Measurements from ENCODE around the gene ADI1. TPM values are rescaled to one million over a fixed set of nuclear protein-coding genes. Genes with fewer than 3 reads are reported as not detected.
"Not testable (repeated sequence)": the region's sequence is repeated elsewhere in the genome, so short reads cannot be mapped to it uniquely, and the experiment has no call there.

ADI1 gene
- total and polyA plus RNA-seq, 7 experiments from 2014 or later, result 26.4 to 73.3 (median 39.6) TPM

- H3K4me1 Mint-ChIP-seq; H3K27ac ChIP-seq (ENCODE audit: low read depth, low read length); intact Hi-C loops (cut with micrococcal nuclease); H3K4me1 ChIP-seq (ENCODE audit: control insufficient read depth in 2 of 2, insufficient read depth in 2 of 2, low read length in 2 of 2); H3K4me3 ChIP-seq (ENCODE audit: low read length); H3K9me3 ChIP-seq (ENCODE audit: control insufficient read depth in 2 of 3, low read length in 3 of 3); H3K27me3 ChIP-seq (ENCODE audit: control insufficient read depth in 2 of 2, insufficient read depth in 2 of 2, low read length in 2 of 2); DNase-seq; H3K27me3 Mint-ChIP-seq; POLR2A ChIA-PET; H3K4me3 Mint-ChIP-seq; CTCF ChIA-PET; H3K27ac Mint-ChIP-seq; ATAC-seq; H3K9me3 Mint-ChIP-seq: not testable (repeated sequence)
- H3K36me3 Mint-ChIP-seq, result peaks cover 0 to 21% (median 12%) of the 10 kb centered on the region in 5 donors
- H3K36me3 ChIP-seq (ENCODE audit: control insufficient read depth in 2 of 3, insufficient read depth in 3 of 3, low read length in 3 of 3), result peaks cover 0 to 16% (median 2%) of the 10 kb centered on the region in 3 experiments
These were observed 26.9 kb downstream of the ADI1 start for GRCh38 chr2:3492475-3492787.

- no peak overlapping the region for H3K27ac Mint-ChIP-seq
- H3K4me3 ChIP-seq (ENCODE audit: low read length), result no peak overlapping the region
- DNase-seq, result no peak
- ATAC-seq, result no peak
- peaks cover 0 to 4% (median 0%) of the 10 kb centered on the region in 7 donors for H3K4me1 Mint-ChIP-seq
- H3K27ac ChIP-seq (ENCODE audit: low read depth, low read length), result no peak overlapping the region
- H3K4me3 Mint-ChIP-seq, result no peak overlapping the region
- peaks cover 0 to 11% (median 0%) of the 10 kb centered on the region in 3 experiments for H3K36me3 ChIP-seq (ENCODE audit: control insufficient read depth in 2 of 3, insufficient read depth in 3 of 3, low read length in 3 of 3)
- POLR2A ChIA-PET, result no interaction called here
- CTCF ChIA-PET, result no interaction called here
- no peaks in the 10 kb centered on the region for H3K27me3 ChIP-seq (ENCODE audit: control insufficient read depth in 2 of 2, insufficient read depth in 2 of 2, low read length in 2 of 2)
- peaks cover 0 to 15% (median 7%) of the 10 kb centered on the region in 5 donors for H3K36me3 Mint-ChIP-seq
- no peaks in the 10 kb centered on the region for H3K27me3 Mint-ChIP-seq
- intact Hi-C loops (cut with micrococcal nuclease), result no loop called here
- no peaks in the 10 kb centered on the region for H3K4me1 ChIP-seq (ENCODE audit: control insufficient read depth in 2 of 2, insufficient read depth in 2 of 2, low read length in 2 of 2)
- no peaks in the 10 kb centered on the region for H3K9me3 Mint-ChIP-seq
- no peaks in the 10 kb centered on the region for H3K9me3 ChIP-seq (ENCODE audit: control insufficient read depth in 2 of 3, low read length in 3 of 3)
These were observed 27.4 kb downstream of the ADI1 start for GRCh38 chr2:3491716-3492474.

DNA sequence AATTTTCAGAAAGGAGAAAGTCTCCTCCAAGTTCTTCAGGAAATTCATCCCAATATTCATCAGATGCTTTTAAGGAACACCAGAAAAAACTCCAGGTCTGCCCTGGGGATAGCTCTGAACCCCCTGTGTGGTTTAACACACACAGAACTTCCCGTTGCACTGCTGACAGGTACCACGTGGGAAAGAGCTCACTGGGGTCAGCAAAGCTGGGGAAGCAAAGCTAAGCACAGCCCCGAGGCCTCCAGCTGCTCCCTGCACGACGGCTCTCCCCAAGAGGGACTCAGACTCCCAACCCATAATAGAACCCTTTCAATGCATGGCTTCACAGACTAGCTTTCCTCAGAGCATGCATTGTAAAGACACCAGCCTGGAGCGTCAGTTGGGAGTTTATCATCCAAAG, 28.0 kb downstream of the ADI1 start:
- peaks cover 0 to 4% (median 0%) of the 10 kb centered on the region in 7 donors for H3K4me1 Mint-ChIP-seq
- H3K27ac Mint-ChIP-seq, result no peak overlapping the region
- Histone ChIP-seq H3K4me3 (ENCODE audit: low read length) (no peak overlapping the region), H3K36me3 (ENCODE audit: control insufficient read depth in 2 of 3, insufficient read depth in 3 of 3, low read length in 3 of 3) (peaks cover 0 to 9% (median 0%) of the 10 kb centered on the region in 3 experiments), H3K9me3 (ENCODE audit: control insufficient read depth in 2 of 3, low read length in 3 of 3) (no peaks in the 10 kb centered on the region), H3K27me3 (ENCODE audit: control insufficient read depth in 2 of 2, insufficient read depth in 2 of 2, low read length in 2 of 2) (no peaks in the 10 kb centered on the region), H3K4me1 (ENCODE audit: control insufficient read depth in 2 of 2, insufficient read depth in 2 of 2, low read length in 2 of 2) (no peaks in the 10 kb centered on the region), H3K27ac (ENCODE audit: low read depth, low read length) (no peak overlapping the region)
- intact Hi-C loops (cut with micrococcal nuclease), result no loop called here
- CTCF ChIA-PET, result no interaction called here
- no peaks in the 10 kb centered on the region for H3K9me3 Mint-ChIP-seq
- H3K27me3 Mint-ChIP-seq, result no peaks in the 10 kb centered on the region
- peaks cover 0 to 12% (median 5%) of the 10 kb centered on the region in 5 donors for H3K36me3 Mint-ChIP-seq
- no peak overlapping the region for H3K4me3 Mint-ChIP-seq
- POLR2A ChIA-PET, result no interaction called here
- DNase-seq (no peak), ATAC-seq (no peak)

DNA sequence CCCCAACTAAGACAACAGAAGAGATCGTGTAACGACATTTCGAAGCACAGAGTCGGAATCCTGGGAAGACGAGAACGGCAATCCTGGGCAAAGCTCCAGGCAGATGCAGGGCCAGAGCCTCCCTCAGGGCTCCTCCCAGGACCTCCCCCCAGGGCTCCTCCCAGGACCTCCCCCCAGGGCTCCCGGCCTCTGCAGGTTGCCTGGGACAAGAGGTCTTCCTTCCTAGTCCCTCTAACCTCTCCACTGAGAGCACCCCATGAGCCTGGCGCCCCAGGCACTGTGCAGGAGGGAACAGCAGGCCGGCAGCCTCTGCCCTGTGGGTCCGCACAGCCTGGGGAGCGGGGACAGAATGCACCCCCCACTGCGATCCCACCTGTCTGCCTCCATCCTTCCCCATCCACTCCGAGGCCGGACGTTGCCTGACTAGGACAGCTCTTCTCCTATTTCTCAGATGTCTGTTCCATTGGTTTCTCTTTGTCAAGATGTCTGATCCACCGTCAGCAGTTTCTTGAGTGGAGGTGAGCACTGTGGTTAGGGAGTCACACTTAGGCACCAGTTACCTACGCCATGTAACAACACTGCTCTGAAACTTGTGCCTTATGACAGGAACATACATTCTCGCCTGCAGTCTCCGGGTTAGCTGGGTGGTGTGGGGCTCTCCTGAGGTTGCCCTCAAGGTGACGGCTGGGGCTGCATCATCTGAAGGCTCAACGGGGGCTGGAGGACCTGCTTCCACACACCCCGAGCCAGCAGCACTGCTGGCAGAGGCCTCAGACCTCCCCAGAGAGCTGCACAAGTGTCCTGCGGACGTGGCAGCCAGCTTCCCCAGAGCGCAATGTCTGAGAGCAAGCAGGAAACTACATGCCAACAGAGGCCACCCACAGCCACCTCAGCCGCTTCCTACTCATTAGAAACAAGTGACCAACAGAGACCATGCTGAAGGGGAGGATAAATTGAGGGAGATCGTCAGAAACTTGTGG, 28.9 kb downstream of the ADI1 start:
- Histone ChIP-seq H3K4me3 (ENCODE audit: low read length) (no peak overlapping the region), H3K27ac (ENCODE audit: low read depth, low read length) (no peak overlapping the region), H3K36me3 (ENCODE audit: control insufficient read depth in 2 of 3, insufficient read depth in 3 of 3, low read length in 3 of 3) (peaks cover 0 to 16% (median 0%) of the 10 kb centered on the region in 3 experiments), H3K27me3 (ENCODE audit: control insufficient read depth in 2 of 2, insufficient read depth in 2 of 2, low read length in 2 of 2) (no peaks in the 10 kb centered on the region), H3K9me3 (ENCODE audit: control insufficient read depth in 2 of 3, low read length in 3 of 3) (no peaks in the 10 kb centered on the region), H3K4me1 (ENCODE audit: control insufficient read depth in 2 of 2, insufficient read depth in 2 of 2, low read length in 2 of 2) (no peaks in the 10 kb centered on the region)
- ChIA-PET POLR2A (no interaction called here), CTCF (no interaction called here)
- no peak for DNase-seq
- H3K27me3 Mint-ChIP-seq, result no peaks in the 10 kb centered on the region
- H3K27ac Mint-ChIP-seq, result peak overlapping the region in 1 of 9 donors; percentile 70
- H3K4me3 Mint-ChIP-seq, result no peak overlapping the region
- intact Hi-C loops (cut with micrococcal nuclease), result no loop called here
- H3K9me3 Mint-ChIP-seq, result no peaks in the 10 kb centered on the region
- peaks cover 0 to 4% (median 0%) of the 10 kb centered on the region in 7 donors for H3K4me1 Mint-ChIP-seq
- no peak for ATAC-seq
- H3K36me3 Mint-ChIP-seq, result peaks cover 0 to 12% (median 0%) of the 10 kb centered on the region in 5 donors

DNA sequence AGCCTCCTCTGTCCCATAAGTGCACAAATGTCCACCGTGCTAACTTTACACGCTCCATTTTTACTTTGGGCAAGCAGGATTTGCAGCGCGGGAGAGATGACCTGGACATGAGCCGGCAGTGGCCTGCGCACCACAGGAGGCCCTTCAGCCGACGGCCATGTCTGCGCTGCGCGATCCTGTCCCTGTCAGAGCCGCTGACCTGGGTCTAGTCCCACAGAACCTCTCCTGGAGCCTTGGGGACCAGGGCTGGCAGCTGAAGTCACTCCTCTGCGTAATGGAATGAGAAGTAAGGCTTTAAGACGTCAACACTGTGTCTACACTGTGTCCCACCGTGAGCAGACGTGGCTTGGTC, 29.6 kb downstream of the ADI1 start:
- no peaks in the 10 kb centered on the region for H3K27me3 ChIP-seq (ENCODE audit: control insufficient read depth in 2 of 2, insufficient read depth in 2 of 2, low read length in 2 of 2)
- peaks cover 0 to 4% (median 0%) of the 10 kb centered on the region in 7 donors for H3K4me1 Mint-ChIP-seq
- H3K27me3 Mint-ChIP-seq, result no peaks in the 10 kb centered on the region
- CTCF ChIA-PET, result no interaction called here
- no peaks in the 10 kb centered on the region for H3K4me1 ChIP-seq (ENCODE audit: control insufficient read depth in 2 of 2, insufficient read depth in 2 of 2, low read length in 2 of 2)
- intact Hi-C loops (cut with micrococcal nuclease), result no loop called here
- POLR2A ChIA-PET, result no interaction called here
- ATAC-seq, result no peak
- no peaks in the 10 kb centered on the region for H3K9me3 Mint-ChIP-seq
- H3K4me3 Mint-ChIP-seq, result no peak overlapping the region
- H3K36me3 ChIP-seq (ENCODE audit: control insufficient read depth in 2 of 3, insufficient read depth in 3 of 3, low read length in 3 of 3), result peaks cover 0 to 12% (median 0%) of the 10 kb centered on the region in 3 experiments
- no peak overlapping the region for H3K4me3 ChIP-seq (ENCODE audit: low read length)
- H3K27ac ChIP-seq (ENCODE audit: low read depth, low read length), result no peak overlapping the region
- peak overlapping the region in 2 of 9 donors; percentile 42 to 70 for H3K27ac Mint-ChIP-seq
- H3K9me3 ChIP-seq (ENCODE audit: control insufficient read depth in 2 of 3, low read length in 3 of 3), result no peaks in the 10 kb centered on the region
- H3K36me3 Mint-ChIP-seq, result peaks cover 0 to 8% (median 0%) of the 10 kb centered on the region in 5 donors
- DNase-seq, result no peak

- Mint-ChIP-seq H3K9me3 (no peaks in the 10 kb centered on the region), H3K4me3 (no peak overlapping the region), H3K27me3 (no peaks in the 10 kb centered on the region), H3K27ac (peak overlapping the region in 2 of 9 donors; percentile 42 to 53), H3K36me3 (peaks cover 0 to 14% (median 0%) of the 10 kb centered on the region in 5 donors), H3K4me1 (peaks cover 0 to 7% (median 0%) of the 10 kb centered on the region in 7 donors)
- Histone ChIP-seq H3K9me3 (ENCODE audit: control insufficient read depth in 2 of 3, low read length in 3 of 3) (no peaks in the 10 kb centered on the region), H3K27me3 (ENCODE audit: control insufficient read depth in 2 of 2, insufficient read depth in 2 of 2, low read length in 2 of 2) (no peaks in the 10 kb centered on the region), H3K27ac (ENCODE audit: low read depth, low read length) (no peak overlapping the region), H3K4me1 (ENCODE audit: control insufficient read depth in 2 of 2, insufficient read depth in 2 of 2, low read length in 2 of 2) (no peaks in the 10 kb centered on the region), H3K4me3 (ENCODE audit: low read length) (no peak overlapping the region), H3K36me3 (ENCODE audit: control insufficient read depth in 2 of 3, insufficient read depth in 3 of 3, low read length in 3 of 3) (peaks cover 0 to 12% (median 0%) of the 10 kb centered on the region in 3 experiments)
- CTCF ChIA-PET, result interaction anchor here (0.7 kb wide), 1 partner anchor 25 kb away, joined by 3 read pairs; no protein-coding TSS in a partner anchor
- POLR2A ChIA-PET, result no interaction called here
- ATAC-seq (no peak), DNase-seq (no peak)
- intact Hi-C loops (cut with micrococcal nuclease), result no loop called here
These were observed 30.2 kb downstream of the ADI1 start for GRCh38 chr2:3488855-3489763.

All from naive thymus-derived CD4-positive, alpha-beta T cell (primary cell).